Stomach (tissue), 4 donors: ENCODE measurements around the gene FRAT1.
"Not testable (repeated sequence)": the region's sequence is repeated elsewhere in the genome, so short reads cannot be mapped to it uniquely, and the experiment has no call there.

ENCODE experiments used
- EP300 ChIP-seq: sonication (generic); formaldehyde crosslinking; IDR thresholded peaks from one replicate; pipeline ENCODE4 v1.6.1; 2017; ENCODE audit warnings: antibody characterized with exemption
- POLR2A ChIP-seq, 4 donors: fragments of 450-650 bp; IDR thresholded peaks; one replicate each; pipeline ENCODE4 v1.6.1; 2016; ENCODE audit warnings: antibody characterized with exemption in 4 of 4, control low read depth in 2 of 4, mild to moderate bottlenecking in 1 of 4, moderate library complexity in 1 of 4
- TF ChIP-seq, protein P1 (sequence below), 7 experiments: fragments of 450-650 bp in 4 of 7; fragments of 200-600 bp in 3 of 7; sonication (generic) in 3 of 7; IDR thresholded peaks; one replicate each; pipeline ENCODE4 v1.5.1; 2016 to 2019; ENCODE audit warnings: antibody characterized with exemption in 7 of 7, control low read depth in 2 of 7, mild to moderate bottlenecking in 1 of 7

DNA sequence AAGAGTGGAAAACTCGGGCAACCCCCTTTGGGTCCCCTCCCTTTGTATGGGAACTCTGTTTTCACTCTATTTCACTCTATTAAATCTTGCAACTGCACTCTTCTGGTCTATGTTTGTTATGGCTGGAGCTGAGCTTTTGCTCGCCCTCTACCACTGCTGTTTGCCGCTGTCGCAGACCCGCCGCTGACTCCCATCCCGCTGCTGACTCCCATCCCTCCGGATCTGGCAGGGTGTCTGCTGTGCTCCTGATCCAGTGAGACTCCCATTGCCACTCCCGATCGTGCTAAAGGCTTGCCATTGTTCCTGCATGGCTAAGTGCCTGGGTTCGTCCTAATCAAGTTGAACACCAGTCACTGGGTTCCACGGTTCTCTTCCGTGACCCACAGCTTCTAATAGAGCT, 29.0 kb upstream of the FRAT1 start:
- TF ChIP-seq EP300; POLR2A (IDR thresholded peaks at IDR 0.05): not testable (repeated sequence)
- TF ChIP-seq, protein P1, sequence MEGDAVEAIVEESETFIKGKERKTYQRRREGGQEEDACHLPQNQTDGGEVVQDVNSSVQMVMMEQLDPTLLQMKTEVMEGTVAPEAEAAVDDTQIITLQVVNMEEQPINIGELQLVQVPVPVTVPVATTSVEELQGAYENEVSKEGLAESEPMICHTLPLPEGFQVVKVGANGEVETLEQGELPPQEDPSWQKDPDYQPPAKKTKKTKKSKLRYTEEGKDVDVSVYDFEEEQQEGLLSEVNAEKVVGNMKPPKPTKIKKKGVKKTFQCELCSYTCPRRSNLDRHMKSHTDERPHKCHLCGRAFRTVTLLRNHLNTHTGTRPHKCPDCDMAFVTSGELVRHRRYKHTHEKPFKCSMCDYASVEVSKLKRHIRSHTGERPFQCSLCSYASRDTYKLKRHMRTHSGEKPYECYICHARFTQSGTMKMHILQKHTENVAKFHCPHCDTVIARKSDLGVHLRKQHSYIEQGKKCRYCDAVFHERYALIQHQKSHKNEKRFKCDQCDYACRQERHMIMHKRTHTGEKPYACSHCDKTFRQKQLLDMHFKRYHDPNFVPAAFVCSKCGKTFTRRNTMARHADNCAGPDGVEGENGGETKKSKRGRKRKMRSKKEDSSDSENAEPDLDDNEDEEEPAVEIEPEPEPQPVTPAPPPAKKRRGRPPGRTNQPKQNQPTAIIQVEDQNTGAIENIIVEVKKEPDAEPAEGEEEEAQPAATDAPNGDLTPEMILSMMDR (IDR thresholded peaks at IDR 0.05): not testable (repeated sequence)
